Measurements from ENCODE around the gene ERP29.

The ERP29 gene

DNA sequence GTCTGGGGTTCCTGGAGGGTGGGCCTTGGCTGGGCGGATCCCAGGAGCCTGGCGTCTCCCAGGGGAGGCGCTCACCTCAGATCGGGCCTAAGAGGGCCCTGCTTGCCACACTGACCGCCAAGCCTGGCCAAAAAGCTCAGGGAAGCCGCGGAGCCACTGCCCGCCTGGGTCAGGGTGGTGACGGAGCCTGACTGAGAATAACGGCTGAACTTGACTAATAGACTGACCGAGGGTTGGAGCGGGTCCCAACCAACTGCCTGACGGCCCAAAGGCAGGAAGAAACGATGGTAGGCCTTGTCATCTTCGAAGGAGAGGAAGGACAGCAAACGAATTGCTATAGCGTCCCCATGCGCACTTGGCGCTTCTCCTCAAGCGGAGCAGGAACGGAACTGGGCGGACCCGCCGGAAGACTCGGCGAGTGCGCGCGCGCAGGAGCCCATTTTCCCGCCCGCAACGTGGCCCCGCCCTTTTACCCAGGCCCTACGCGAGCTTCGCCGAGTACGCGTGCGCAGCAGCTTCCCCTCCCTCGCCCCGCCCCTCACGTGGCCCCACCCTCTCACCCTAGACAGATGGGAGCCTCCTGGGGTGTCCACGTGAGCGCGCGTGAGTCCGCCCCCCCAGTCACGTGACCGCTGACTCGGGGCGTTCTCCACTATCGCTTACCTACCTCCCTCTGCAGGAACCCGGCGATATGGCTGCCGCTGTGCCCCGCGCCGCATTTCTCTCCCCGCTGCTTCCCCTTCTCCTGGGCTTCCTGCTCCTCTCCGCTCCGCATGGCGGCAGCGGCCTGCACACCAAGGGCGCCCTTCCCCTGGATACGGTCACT, at the start of gene ERP29, which contains the start of gene TMEM116:
Gene ERP29 (plus strand): TSS at position 652 of the 826 bp plus-strand sequence. CDS start 40 bp downstream, at position 692.
Gene TMEM116 (minus strand): TSS at position 391 of the 826 bp plus-strand sequence. CDS start 7,895 bp downstream, outside the sequence.
- Mint-ChIP-seq H3K27ac (peak within 1 kb of the TSS; percentile 97), H3K9me3 (peaks cover 7% of the 10 kb centered on the region), H3K36me3 (peaks cover 16% of the 10 kb centered on the region), H3K4me1 (peaks cover 36% of the 10 kb centered on the region), H3K4me3 (peak within 1 kb of the TSS; percentile 83), H3K27me3 (no peaks in the 10 kb centered on the region)
- DNase-seq (ENCODE audit: low spot score in 2 of 2) (peak; percentile 94 to 98), ATAC-seq (ENCODE audit: low read depth) (peak; percentile 72)

DNA sequence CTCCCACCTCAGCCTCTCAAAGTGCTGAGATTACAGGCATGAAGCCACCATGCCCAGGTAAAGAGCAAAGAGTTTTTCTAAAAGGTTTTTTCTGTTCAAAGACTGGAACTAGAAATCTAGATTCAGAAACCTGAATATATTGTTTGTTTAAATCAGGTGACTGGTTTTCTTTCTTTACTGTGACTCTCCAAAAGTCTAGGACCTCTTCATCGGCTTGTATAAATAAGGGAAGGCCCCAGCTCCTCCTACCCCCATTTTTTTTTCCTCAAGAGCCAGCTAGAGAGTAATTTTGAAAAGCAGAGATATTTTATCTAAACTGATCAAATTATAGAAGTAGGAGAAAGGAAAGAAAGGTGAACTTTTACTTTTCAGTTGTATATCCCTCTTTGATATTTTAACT, 48.3 kb upstream of the ERP29 start:
- no peaks in the 10 kb centered on the region for H3K27me3 Mint-ChIP-seq
- no peak overlapping the region for H3K27ac Mint-ChIP-seq
- H3K9me3 Mint-ChIP-seq: peaks cover 5% of the 10 kb centered on the region
- DNase-seq (ENCODE audit: low spot score in 2 of 2): no peak
- H3K4me3 Mint-ChIP-seq: no peak overlapping the region
- peaks cover 32% of the 10 kb centered on the region for H3K36me3 Mint-ChIP-seq
- peaks cover 2% of the 10 kb centered on the region for H3K4me1 Mint-ChIP-seq
- ATAC-seq (ENCODE audit: low read depth): no peak

DNA sequence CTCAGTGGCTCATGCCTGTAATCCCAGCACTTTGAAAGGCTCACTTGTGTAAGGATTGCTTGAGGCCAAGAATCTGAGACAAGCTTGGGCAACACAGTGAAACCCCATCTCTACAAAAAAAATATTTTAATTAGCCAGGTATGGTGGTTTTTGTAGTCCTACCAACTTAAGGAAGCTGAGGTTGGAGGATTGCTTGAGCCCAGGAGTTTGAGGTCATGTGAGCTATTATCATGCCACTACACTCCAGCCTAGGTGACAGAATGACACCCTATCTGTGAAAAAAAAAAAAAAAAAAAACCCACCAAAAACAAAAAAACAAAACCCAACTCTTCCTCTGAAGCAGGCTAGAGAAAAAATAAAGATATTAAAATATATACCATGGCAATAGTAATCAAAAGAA, 41.4 kb upstream of the ERP29 start:
- Mint-ChIP-seq H3K4me1 (no peaks in the 10 kb centered on the region), H3K4me3 (no peak overlapping the region), H3K36me3 (peaks cover 7% of the 10 kb centered on the region), H3K27me3 (no peaks in the 10 kb centered on the region), H3K27ac (no peak overlapping the region), H3K9me3 (no peaks in the 10 kb centered on the region)
- ATAC-seq (ENCODE audit: low read depth) (no peak), DNase-seq (ENCODE audit: low spot score in 2 of 2) (no peak)

DNA sequence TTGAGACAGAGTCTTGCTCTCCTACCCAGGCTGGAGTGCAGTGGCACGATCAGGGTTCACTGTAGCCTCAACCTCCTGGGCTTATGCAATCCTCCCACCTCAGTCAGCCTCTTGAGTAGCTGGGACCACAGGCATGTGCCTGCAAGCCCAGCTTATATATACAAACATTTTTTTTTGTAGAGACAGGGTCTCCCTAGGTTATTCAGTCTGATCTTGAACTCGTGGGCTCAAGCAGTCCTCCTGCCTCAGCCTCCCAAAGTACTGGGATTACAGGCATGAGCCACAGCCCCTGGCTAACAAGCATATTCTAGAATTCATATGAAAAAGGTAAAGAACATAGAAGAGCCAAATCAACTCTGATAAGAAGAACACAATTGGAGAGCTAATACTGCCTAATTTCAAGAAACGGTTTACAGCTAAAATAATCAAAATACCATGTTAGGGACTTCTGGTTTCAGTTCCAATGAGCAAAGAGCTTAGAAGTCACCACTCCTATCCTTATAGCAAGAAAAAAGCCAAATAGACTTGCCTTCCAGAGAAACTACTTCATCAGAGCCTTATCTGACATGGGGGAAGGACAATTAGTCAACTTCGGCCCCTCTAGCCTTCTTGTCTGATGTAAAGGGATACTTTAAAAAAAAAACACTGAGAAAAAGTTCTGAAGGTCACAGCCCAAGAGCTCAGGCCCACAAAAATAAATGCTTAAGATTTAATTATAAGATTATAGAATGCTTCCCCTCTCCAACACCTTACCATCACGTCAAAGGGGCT, 37.9 kb upstream of the ERP29 start:
- no peak for ATAC-seq (ENCODE audit: low read depth)
- H3K36me3 Mint-ChIP-seq: peaks cover 3% of the 10 kb centered on the region
- H3K27me3 Mint-ChIP-seq: no peaks in the 10 kb centered on the region
- no peak overlapping the region for H3K27ac Mint-ChIP-seq
- H3K4me3 Mint-ChIP-seq: no peak overlapping the region
- H3K9me3 Mint-ChIP-seq: no peaks in the 10 kb centered on the region
- DNase-seq (ENCODE audit: low spot score in 2 of 2): no peak
- H3K4me1 Mint-ChIP-seq: no peaks in the 10 kb centered on the region

DNA sequence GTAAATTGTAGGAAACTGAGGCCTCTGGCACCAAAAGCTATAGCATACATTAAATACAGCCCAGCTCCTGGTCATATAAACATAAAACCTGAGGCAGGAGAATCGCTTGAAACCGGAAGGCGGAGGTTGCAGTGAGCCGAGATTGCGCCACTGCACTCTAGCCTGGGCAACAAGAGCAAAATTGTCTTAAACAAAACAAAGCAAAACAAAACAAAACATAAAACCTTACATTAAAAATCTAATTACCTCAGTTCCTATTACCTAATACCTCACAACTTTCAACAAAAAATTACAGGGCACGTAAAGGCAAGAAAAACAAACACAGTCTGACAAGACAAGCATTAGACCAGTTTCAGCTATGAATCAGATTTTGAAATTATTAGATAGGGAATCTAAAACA, 36.9 kb upstream of the ERP29 start:
- no peak overlapping the region for H3K27ac Mint-ChIP-seq
- H3K4me1 Mint-ChIP-seq: no peaks in the 10 kb centered on the region
- H3K27me3 Mint-ChIP-seq: no peaks in the 10 kb centered on the region
- no peaks in the 10 kb centered on the region for H3K9me3 Mint-ChIP-seq
- DNase-seq (ENCODE audit: low spot score in 2 of 2) (no peak), ATAC-seq (ENCODE audit: low read depth) (no peak)
- peaks cover 3% of the 10 kb centered on the region for H3K36me3 Mint-ChIP-seq
- H3K4me3 Mint-ChIP-seq: no peak overlapping the region

DNA sequence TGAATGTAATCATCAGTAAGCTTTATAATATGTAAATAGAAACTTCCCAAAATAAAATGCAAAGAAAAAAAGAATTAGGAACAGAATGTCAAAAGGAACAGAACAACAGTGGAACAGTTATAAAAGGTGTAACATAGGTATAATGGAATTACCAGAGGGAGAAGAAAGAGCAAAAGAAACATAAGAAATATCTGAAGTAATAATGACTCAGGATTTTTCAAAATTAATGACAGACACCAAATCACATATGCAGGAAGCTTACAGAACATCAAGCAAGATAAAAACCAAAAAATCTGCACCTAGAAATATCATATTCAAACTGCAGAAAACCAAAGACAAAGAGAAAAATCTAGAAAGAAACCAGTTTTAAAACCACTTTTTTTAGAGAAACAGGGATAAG, 36.4 kb upstream of the ERP29 start:
- no peaks in the 10 kb centered on the region for H3K9me3 Mint-ChIP-seq
- peaks cover 5% of the 10 kb centered on the region for H3K36me3 Mint-ChIP-seq
- H3K27ac Mint-ChIP-seq: no peak overlapping the region
- no peaks in the 10 kb centered on the region for H3K4me1 Mint-ChIP-seq
- no peak overlapping the region for H3K4me3 Mint-ChIP-seq
- ATAC-seq (ENCODE audit: low read depth): no peak
- DNase-seq (ENCODE audit: low spot score in 2 of 2): no peak
- no peaks in the 10 kb centered on the region for H3K27me3 Mint-ChIP-seq

DNA sequence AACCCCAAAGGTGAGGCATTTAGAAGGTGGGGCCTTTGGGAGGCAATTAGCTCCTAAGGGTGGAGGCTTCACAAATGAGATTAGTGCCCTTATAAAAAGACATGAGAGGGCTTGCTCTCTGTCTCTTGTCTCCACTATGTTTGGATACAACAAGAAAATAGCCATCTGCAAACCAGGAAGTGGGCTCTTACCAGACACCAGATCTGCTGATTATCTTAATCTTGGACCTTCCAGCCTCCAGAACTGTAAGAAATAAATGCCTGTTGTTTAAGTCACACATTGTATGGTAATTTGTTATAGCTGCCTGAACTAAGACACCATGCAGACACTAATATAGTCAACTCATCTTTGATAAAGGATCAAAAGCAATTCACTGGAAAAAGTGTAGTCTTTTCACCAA, 34.7 kb upstream of the ERP29 start:
- no peaks in the 10 kb centered on the region for H3K27me3 Mint-ChIP-seq
- no peak overlapping the region for H3K4me3 Mint-ChIP-seq
- ATAC-seq (ENCODE audit: low read depth) (no peak), DNase-seq (ENCODE audit: low spot score in 2 of 2) (no peak)
- H3K36me3 Mint-ChIP-seq: peaks cover 6% of the 10 kb centered on the region
- H3K9me3 Mint-ChIP-seq: no peaks in the 10 kb centered on the region
- H3K27ac Mint-ChIP-seq: no peak overlapping the region
- no peaks in the 10 kb centered on the region for H3K4me1 Mint-ChIP-seq

DNA sequence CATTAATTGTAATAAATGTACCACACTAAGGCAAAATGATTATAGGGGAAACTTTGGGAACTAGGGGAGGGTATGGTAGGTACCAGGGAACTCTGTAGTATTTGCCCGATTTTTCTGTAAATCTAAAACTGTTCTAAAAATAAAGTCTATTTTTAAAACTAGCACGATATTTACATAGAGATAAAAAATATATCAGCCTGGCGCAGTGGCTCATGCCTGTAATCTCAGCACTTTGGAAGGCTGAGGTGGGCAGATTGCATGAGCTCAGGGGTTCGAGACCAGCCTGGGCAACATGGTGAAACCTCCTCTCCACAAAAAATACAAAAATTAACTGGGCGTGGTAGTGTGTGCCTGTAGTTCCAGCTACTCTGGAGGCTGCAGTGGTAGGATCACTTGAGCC, 32.6 kb upstream of the ERP29 start:
- no peak for DNase-seq (ENCODE audit: low spot score in 2 of 2)
- no peak for ATAC-seq (ENCODE audit: low read depth)
- Mint-ChIP-seq H3K27ac (no peak overlapping the region), H3K4me1 (no peaks in the 10 kb centered on the region), H3K36me3 (peaks cover 6% of the 10 kb centered on the region), H3K4me3 (no peak overlapping the region), H3K9me3 (no peaks in the 10 kb centered on the region), H3K27me3 (no peaks in the 10 kb centered on the region)

DNA sequence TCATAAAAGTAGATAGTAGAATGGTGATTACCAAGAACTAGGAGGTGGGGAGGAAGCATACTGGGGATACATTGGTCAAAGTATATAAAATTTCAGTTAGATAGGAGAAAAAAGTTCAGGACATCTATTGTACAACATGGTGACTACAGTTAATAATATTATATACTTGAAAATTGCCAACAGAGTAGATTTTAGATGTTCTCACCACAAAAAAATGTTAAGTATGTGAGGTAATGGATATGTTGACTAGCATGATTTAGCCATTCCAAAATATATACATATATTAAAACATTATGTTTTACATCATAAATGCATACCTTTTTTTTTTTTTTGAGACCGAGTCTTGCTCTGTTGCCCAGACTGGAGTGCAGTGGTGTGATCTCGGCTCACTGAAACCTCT, 31.2 kb upstream of the ERP29 start:
- ATAC-seq (ENCODE audit: low read depth) (no peak), DNase-seq (ENCODE audit: low spot score in 2 of 2) (no peak)
- no peaks in the 10 kb centered on the region for H3K4me1 Mint-ChIP-seq
- no peaks in the 10 kb centered on the region for H3K9me3 Mint-ChIP-seq
- no peak overlapping the region for H3K4me3 Mint-ChIP-seq
- H3K27ac Mint-ChIP-seq: no peak overlapping the region
- peaks cover 3% of the 10 kb centered on the region for H3K36me3 Mint-ChIP-seq
- H3K27me3 Mint-ChIP-seq: no peaks in the 10 kb centered on the region

DNA sequence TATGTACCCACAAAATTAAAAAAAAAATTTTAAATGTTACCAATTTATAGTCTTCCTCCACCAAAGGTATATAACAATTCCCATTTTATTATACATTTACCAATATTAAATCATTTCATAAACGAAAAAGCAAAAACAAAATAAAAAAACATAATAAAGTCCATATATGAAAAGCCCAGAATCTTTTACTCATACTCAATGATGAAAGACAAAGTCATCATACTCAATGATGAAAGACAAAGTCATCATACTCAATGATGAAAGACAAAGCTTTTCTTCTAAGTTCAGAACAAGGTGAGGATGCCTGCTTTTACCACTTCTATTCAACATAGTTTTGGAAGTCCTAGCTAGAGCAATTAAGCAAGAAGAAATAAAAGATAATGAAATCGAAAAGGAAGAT, 28.4 kb upstream of the ERP29 start:
- no peak for ATAC-seq (ENCODE audit: low read depth)

DNA sequence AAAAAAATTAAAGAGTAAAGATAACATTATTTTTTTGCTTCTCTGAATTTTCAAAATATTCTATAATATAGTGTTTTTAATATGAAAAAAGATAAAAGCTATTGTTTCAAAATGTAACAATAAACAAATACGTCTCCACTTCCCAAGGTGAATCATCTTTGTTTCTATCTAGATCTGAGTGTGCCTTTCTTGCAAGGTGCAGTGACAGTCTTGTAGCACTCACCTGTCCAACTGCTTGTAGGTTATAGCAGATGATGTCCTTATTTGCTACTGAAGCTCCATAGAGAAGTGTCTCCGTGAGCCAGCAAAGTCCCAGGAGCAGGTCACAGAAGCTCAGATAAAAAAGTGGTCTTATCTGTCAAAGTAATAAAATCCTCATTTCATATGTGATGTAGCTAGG, 21.7 kb upstream of the ERP29 start:
- H3K27ac Mint-ChIP-seq: no peak overlapping the region

More for the DNA sequence above, 28.4 kb upstream of the ERP29 start:
- Mint-ChIP-seq H3K4me3 (no peak overlapping the region), H3K36me3 (peaks cover 10% of the 10 kb centered on the region), H3K4me1 (no peaks in the 10 kb centered on the region), H3K9me3 (no peaks in the 10 kb centered on the region), H3K27ac (no peak overlapping the region), H3K27me3 (no peaks in the 10 kb centered on the region)
- DNase-seq (ENCODE audit: low spot score in 2 of 2): no peak

DNA sequence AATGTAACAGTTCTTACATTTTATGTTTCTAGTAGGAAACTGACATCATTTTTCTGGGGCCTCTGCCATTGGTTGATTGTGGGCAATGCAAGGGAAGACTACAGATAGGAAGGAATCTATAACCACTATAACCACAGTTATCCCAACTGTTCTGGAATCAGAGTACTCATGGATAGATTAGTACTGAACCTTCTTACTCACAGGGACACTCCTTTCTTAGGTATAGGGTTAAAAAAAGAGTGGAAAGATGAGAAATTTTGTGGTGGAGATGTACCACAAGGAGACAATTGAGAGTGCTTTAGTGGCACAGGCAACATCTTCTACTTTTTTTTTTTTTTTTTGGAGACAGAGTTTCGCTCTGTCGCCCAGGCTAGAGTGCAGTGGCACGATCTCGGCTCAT, 21.3 kb upstream of the ERP29 start:
- Mint-ChIP-seq H3K27ac (no peak overlapping the region), H3K4me1 (peaks cover 21% of the 10 kb centered on the region), H3K27me3 (peaks cover 2% of the 10 kb centered on the region), H3K9me3 (no peaks in the 10 kb centered on the region), H3K4me3 (no peak overlapping the region), H3K36me3 (peaks cover 11% of the 10 kb centered on the region)
- DNase-seq (ENCODE audit: low spot score in 2 of 2): no peak
- no peak for ATAC-seq (ENCODE audit: low read depth)

More for the DNA sequence above, 21.7 kb upstream of the ERP29 start:
- no peak for ATAC-seq (ENCODE audit: low read depth)
- peaks cover 21% of the 10 kb centered on the region for H3K4me1 Mint-ChIP-seq
- no peak for DNase-seq (ENCODE audit: low spot score in 2 of 2)
- peaks cover 11% of the 10 kb centered on the region for H3K36me3 Mint-ChIP-seq
- H3K27me3 Mint-ChIP-seq: peaks cover 2% of the 10 kb centered on the region
- no peak overlapping the region for H3K4me3 Mint-ChIP-seq
- no peaks in the 10 kb centered on the region for H3K9me3 Mint-ChIP-seq

DNA sequence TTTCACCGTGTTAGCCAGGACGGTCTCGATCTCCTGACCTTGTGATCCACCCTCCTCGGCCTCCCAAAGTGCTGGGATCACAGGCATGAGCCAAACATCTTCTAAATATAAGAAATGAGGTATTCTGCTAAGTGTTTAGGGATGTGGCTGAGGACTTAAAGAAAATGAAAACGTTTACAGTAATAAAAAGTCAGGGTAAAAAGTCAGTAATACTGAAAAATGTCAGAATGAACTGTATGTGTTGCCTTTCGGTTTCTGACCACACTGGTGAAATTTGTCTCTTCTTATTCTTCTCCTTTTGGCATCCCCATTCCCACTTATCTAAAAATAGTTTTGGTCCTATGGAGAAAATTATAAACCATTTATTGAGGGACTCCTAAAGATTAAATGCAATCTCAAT, 20.8 kb upstream of the ERP29 start:
- Mint-ChIP-seq H3K9me3 (no peaks in the 10 kb centered on the region), H3K4me1 (peaks cover 21% of the 10 kb centered on the region), H3K27me3 (peaks cover 2% of the 10 kb centered on the region), H3K4me3 (no peak overlapping the region), H3K27ac (no peak overlapping the region), H3K36me3 (peaks cover 11% of the 10 kb centered on the region)
- ATAC-seq (ENCODE audit: low read depth) (no peak), DNase-seq (ENCODE audit: low spot score in 2 of 2) (no peak)

DNA sequence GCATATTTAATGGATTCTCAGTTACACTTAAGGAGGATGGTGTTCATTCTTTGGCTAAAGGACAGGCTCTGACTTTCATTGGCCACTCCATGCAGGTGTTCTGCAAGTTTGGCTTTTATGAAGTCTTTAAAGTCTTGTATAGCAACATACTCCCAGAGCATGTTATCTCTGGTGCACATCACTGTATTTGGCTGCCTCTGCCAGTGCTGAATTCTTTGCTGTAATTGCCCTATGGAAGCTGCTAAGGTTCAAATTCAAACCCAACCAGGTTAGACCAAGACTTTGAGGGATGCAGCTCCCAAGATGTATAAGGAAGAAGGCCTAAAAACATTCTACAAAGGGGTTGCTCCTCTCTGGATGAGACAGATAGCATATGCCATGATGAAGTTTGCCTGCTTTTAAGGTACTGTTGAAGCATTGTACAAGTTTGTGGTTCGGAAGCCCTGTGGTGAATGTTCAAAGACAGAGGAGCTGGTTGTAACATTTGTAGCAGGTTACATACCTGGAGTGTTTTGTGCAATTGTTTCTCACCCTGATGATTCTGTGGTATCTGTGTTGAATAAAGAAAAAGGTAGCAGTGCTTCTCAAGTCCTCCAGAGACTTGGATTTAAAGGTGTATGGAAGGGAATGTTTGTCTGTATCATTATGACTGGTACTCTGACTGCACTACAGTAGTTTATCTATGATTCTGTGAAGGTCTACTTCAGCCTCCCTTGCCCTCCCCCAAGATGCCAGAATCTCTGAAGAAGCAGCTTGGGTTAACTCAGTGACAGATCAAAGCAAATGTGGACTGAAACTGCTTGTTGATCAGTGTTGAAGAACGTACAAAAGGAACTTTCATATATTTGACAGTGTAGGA, 19.7 kb upstream of the ERP29 start:
- H3K27me3 Mint-ChIP-seq: peaks cover 2% of the 10 kb centered on the region
- H3K4me1 Mint-ChIP-seq: peaks cover 21% of the 10 kb centered on the region
- H3K27ac Mint-ChIP-seq: no peak overlapping the region
- DNase-seq (ENCODE audit: low spot score in 2 of 2) (no peak), ATAC-seq (ENCODE audit: low read depth) (peak; percentile 12)
- peak overlapping the region; percentile 86 for H3K4me3 Mint-ChIP-seq
- H3K9me3 Mint-ChIP-seq: no peaks in the 10 kb centered on the region
- peaks cover 7% of the 10 kb centered on the region for H3K36me3 Mint-ChIP-seq
